Osteoblast (primary cell): ENCODE measurements around the gene EBF4. TPM values are rescaled to one million over a fixed set of nuclear protein-coding genes. Genes with fewer than 3 reads are reported as not detected.

Experiments used
- DNase-seq: peaks from one replicate; pipeline ENCODE4 v3.0.0; 2011; ENCODE audit warnings: low spot score, mixed read lengths; ENCODE audit not compliant: insufficient read length; ENCODE audit errors: missing footprints
- H2AFZ ChIP-seq: 2 replicates; pipeline ENCODE4 v1.6.0; 2011; ENCODE audit warnings: mild to moderate bottlenecking, low read length
- H3K27ac ChIP-seq: 2 replicates; pipeline ENCODE4 v1.5.1; 2011; ENCODE audit warnings: mild to moderate bottlenecking, low read depth, low read length, moderate library complexity
- H3K27me3 ChIP-seq: 2 replicates; pipeline ENCODE4 v1.6.0; 2012; ENCODE audit warnings: mild to moderate bottlenecking, control low read depth, inconsistent platforms, low read length, moderate library complexity; ENCODE audit not compliant: insufficient read depth
- H3K36me3 ChIP-seq: 2 replicates; pipeline ENCODE4 v1.5.1; 2011; ENCODE audit warnings: mild to moderate bottlenecking, low read length, control low read depth, moderate library complexity; ENCODE audit not compliant: insufficient read depth
- H3K4me1 ChIP-seq: 2 replicates; pipeline ENCODE4 v1.5.1; 2011; ENCODE audit warnings: mild to moderate bottlenecking, low read length, control low read depth, moderate library complexity; ENCODE audit not compliant: insufficient read depth
- H3K4me2 ChIP-seq: 2 replicates; pipeline ENCODE4 v1.6.0; 2011; ENCODE audit warnings: mild to moderate bottlenecking, low read length; ENCODE audit not compliant: insufficient read depth
- H3K4me3 ChIP-seq: fragments of 200-600 bp; sonication (generic); 3 replicates; pipeline ENCODE4 v1.5.1; 2012; ENCODE audit warnings: mild to moderate bottlenecking, low read length, inconsistent platforms; ENCODE audit not compliant: insufficient read depth
- H3K79me2 ChIP-seq: 2 replicates; pipeline ENCODE4 v1.6.0; 2012; ENCODE audit warnings: mild to moderate bottlenecking, low read length, control low read depth, inconsistent platforms; ENCODE audit not compliant: insufficient read depth
- H3K9me3 ChIP-seq: 2 replicates; pipeline ENCODE4 v1.5.1; 2011; ENCODE audit warnings: low read depth, low read length, control low read depth
- H4K20me1 ChIP-seq: 2 replicates; pipeline ENCODE4 v1.6.0; 2012; ENCODE audit warnings: mild to moderate bottlenecking, low read length, control low read depth; ENCODE audit not compliant: insufficient read depth
- CTCF ChIP-seq: IDR thresholded peaks from 2 replicates; pipeline ENCODE4 v1.5.1; 2011; ENCODE audit warnings: mild to moderate bottlenecking, low read depth, low read length, moderate library complexity; ENCODE audit errors: extremely low read depth
- total RNA-seq: library from RNA; depleted of rRNA; stranded (reverse); fragments of >200 nt; gene quantifications from 2 replicates; pipeline ENCODE4 v1.2.3, GENCODE V29; 2012

EBF4 gene
- total RNA-seq, 1 donor = under 0.01 TPM

- no peaks in the 10 kb centered on the region for H3K9me3 ChIP-seq
- no peaks in the 10 kb centered on the region for H3K79me2 ChIP-seq
- H2AFZ ChIP-seq = no peak overlapping the region
- no peak overlapping the region for H3K4me2 ChIP-seq
- H4K20me1 ChIP-seq = no peaks in the 10 kb centered on the region
- H3K36me3 ChIP-seq = no peaks in the 10 kb centered on the region
- H3K4me3 ChIP-seq = no peak overlapping the region
- no peak for DNase-seq
- H3K27ac ChIP-seq = no peak overlapping the region
- peaks cover 8% of the 10 kb centered on the region for H3K27me3 ChIP-seq
- no peaks in the 10 kb centered on the region for H3K4me1 ChIP-seq
- TF ChIP-seq CTCF = no peak
Measured at GRCh38 chr20:2734899-2735298, 42.3 kb downstream of the EBF4 start.

GRCh38 chr20:2736441-2736840 is 43.9 kb downstream of the EBF4 start:
- Histone ChIP-seq H2AFZ (no peak overlapping the region), H3K27ac (no peak overlapping the region), H3K9me3 (no peaks in the 10 kb centered on the region), H3K27me3 (peaks cover 13% of the 10 kb centered on the region), H3K4me3 (no peak overlapping the region), H3K36me3 (no peaks in the 10 kb centered on the region), H3K4me1 (no peaks in the 10 kb centered on the region), H4K20me1 (no peaks in the 10 kb centered on the region), H3K4me2 (no peak overlapping the region), H3K79me2 (no peaks in the 10 kb centered on the region)
- peak; percentile 25 for DNase-seq
- no peak for TF ChIP-seq CTCF

GRCh38 chr20:2738331-2739041 is 45.9 kb downstream of the EBF4 start:
- Histone ChIP-seq H3K4me3 (no peak overlapping the region), H4K20me1 (no peaks in the 10 kb centered on the region), H3K27ac (no peak overlapping the region), H3K36me3 (no peaks in the 10 kb centered on the region), H3K4me2 (no peak overlapping the region), H2AFZ (no peak overlapping the region), H3K9me3 (no peaks in the 10 kb centered on the region), H3K27me3 (peaks cover 27% of the 10 kb centered on the region), H3K4me1 (no peaks in the 10 kb centered on the region), H3K79me2 (no peaks in the 10 kb centered on the region)
- no peak for DNase-seq
- TF ChIP-seq CTCF = no peak

DNA sequence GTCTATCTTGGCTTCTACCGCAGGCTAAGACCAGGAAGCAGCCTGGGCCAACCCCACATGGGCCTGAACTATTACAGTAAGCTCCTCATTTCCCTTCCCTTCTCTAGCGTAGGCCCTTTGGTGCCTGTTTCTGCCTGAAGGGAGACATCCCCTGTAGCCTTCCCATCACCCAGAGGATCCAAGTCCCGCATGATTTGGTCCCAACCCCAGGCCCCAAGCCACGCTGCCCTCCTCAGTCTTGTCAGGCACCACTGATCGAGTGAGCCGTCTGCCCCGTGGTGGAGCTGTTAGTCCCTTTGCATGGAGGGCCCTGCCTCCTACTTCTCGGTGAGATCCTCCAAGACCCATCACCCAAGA is 46.4 kb downstream of the EBF4 start:
- H3K9me3 ChIP-seq = no peaks in the 10 kb centered on the region
- H2AFZ ChIP-seq = no peak overlapping the region
- TF ChIP-seq CTCF = no peak
- H3K4me1 ChIP-seq = no peaks in the 10 kb centered on the region
- peaks cover 31% of the 10 kb centered on the region for H3K27me3 ChIP-seq
- H3K36me3 ChIP-seq = no peaks in the 10 kb centered on the region
- no peak overlapping the region for H3K27ac ChIP-seq
- DNase-seq = no peak
- H3K4me2 ChIP-seq = no peak overlapping the region
- no peaks in the 10 kb centered on the region for H3K79me2 ChIP-seq
- H4K20me1 ChIP-seq = no peaks in the 10 kb centered on the region
- H3K4me3 ChIP-seq = no peak overlapping the region
